Measurements from ENCODE around the gene FLRT1. TPM values are rescaled to one million over a fixed set of nuclear protein-coding genes. Genes with fewer than 3 reads are reported as not detected.

Gene FLRT1
- total RNA-seq, 1 experiment from 2014 or later: 0.31 TPM

DNA sequence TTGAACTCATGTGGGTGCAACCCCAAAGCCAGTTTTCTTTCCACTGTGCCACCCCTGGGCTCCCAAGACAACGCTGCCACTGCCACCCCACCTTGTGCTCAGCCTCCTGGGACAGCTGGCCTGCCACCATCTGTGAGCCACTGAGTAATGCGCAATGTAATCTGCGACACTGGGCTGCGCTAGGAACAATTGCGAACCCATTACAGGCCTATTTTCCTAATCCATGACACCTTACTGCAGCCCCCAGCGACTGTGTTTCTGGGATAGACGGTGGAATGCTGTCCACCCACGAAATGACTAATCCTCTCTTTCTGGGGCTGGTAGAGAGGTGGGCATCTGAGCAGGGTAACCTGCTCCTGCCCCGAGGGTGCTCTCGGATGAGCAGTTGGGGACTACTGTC is 22.2 kb downstream of the FLRT1 start:
- Histone ChIP-seq H3T11ph (ENCODE audit: low read length) (no peak overlapping the region), H2BK12ac (ENCODE audit: insufficient read length, low read depth, low read length) (no peak overlapping the region), H3K27ac (ENCODE audit: insufficient read length, low read depth, low read length) (no peak overlapping the region), H3K23ac (ENCODE audit: insufficient read length, low read depth, low read length) (no peak overlapping the region), H4K8ac (replicated peaks; ENCODE audit: insufficient read length, low read depth, low read length) (no peak overlapping the region), H2BK15ac (ENCODE audit: low read depth, low read length) (no peak overlapping the region), H2AK5ac (ENCODE audit: insufficient read length, low read length) (no peak overlapping the region), H3K4me1 (ENCODE audit: insufficient read depth, low read length) (no peaks in the 10 kb centered on the region), H2BK20ac (ENCODE audit: low read depth, low read length, poor library complexity, severe bottlenecking) (no peak overlapping the region), H3K4me2 (ENCODE audit: insufficient read depth, insufficient read length, low read length) (no peak overlapping the region), H3K14ac (ENCODE audit: insufficient read depth, low read length) (no peak overlapping the region), H3K9ac (ENCODE audit: extremely low read depth, insufficient read length, low read length) (no peak overlapping the region), H3K56ac (ENCODE audit: insufficient read length, low read depth, low read length) (no peak overlapping the region), H2BK120ac (ENCODE audit: low read depth, low read length, poor library complexity, severe bottlenecking) (no peak overlapping the region), H4K5ac (ENCODE audit: insufficient read length, low read depth, low read length) (no peak overlapping the region), H3K4ac (ENCODE audit: low read depth, low read length) (no peak overlapping the region), H4K91ac (ENCODE audit: insufficient read length, low read depth, low read length) (no peak overlapping the region), H3K27me3 (ENCODE audit: insufficient read depth, low read length) (peaks cover 20% of the 10 kb centered on the region; the same call in 1 of the 2 replicates), H3K23me2 (ENCODE audit: insufficient read length, low read depth, low read length, poor library complexity, severe bottlenecking) (peaks cover 10% of the 10 kb centered on the region), H3K79me2 (ENCODE audit: insufficient read depth, low read length) (no peaks in the 10 kb centered on the region), H2AFZ (ENCODE audit: low read length) (no peak overlapping the region), H3K18ac (ENCODE audit: insufficient read length, low read depth, low read length) (no peak overlapping the region), H3K9me3 (ENCODE audit: control insufficient read depth, low read depth, low read length) (no peaks in the 10 kb centered on the region), H4K20me1 (ENCODE audit: control insufficient read depth, insufficient read depth, insufficient read length) (no peaks in the 10 kb centered on the region), H3K79me1 (ENCODE audit: insufficient read depth, low read depth, low read length, poor library complexity, severe bottlenecking) (no peaks in the 10 kb centered on the region), H2BK5ac (ENCODE audit: insufficient read length, low read length) (no peak overlapping the region)
- no peak for TF ChIP-seq CTCF (conservative IDR thresholded peaks at IDR 0.05)
- H3K27ac Mint-ChIP-seq: no peak overlapping the region
- peaks cover 28 to 31% of the 10 kb centered on the region in 2 experiments for H3K4me1 Mint-ChIP-seq
- DNase-seq: no peak
- H3K9me3 Mint-ChIP-seq: no peaks in the 10 kb centered on the region; a peak in 1 of 5 replicates
- WGBS (ENCODE audit: extremely low coverage, insufficient read length, low lambda C conversion rate): no CpG with 5 or more reads among the region's 10 CpGs
- H3K36me3 Mint-ChIP-seq (ENCODE audit: insufficient read depth in 1 of 3, low read depth in 3 of 3): no peaks in the 10 kb centered on the region
- no peak overlapping the region for H3K4me3 Mint-ChIP-seq
- H3K27me3 Mint-ChIP-seq (ENCODE audit: low read depth): peaks cover 82% of the 10 kb centered on the region

Measured in H9 (cell line).